Neuronal stem cell (in vitro differentiated cells): ENCODE data around the gene CMSS1.

Source experiments
- DNase-seq: peaks from one replicate; pipeline ENCODE4 v3.0.0-alpha.2; 2013; ENCODE audit warnings: low spot score
- H2AFZ ChIP-seq: one replicate; pipeline ENCODE4 v1.6.1; 2013; ENCODE audit warnings: mild to moderate bottlenecking, low read length, inconsistent platforms
- H2AK5ac ChIP-seq: 2 replicates; pipeline ENCODE4 v1.6.1; 2013; ENCODE audit warnings: low read depth, mild to moderate bottlenecking, inconsistent platforms, low read length, moderate library complexity, mixed read lengths
- H2BK120ac ChIP-seq: 2 replicates; pipeline ENCODE4 v1.6.1; 2013; ENCODE audit warnings: low read depth, mild to moderate bottlenecking, inconsistent platforms, low read length, moderate library complexity, mixed read lengths
- H2BK12ac ChIP-seq: one replicate; pipeline ENCODE4 v1.6.1; 2013; ENCODE audit warnings: low read length, inconsistent platforms
- H2BK15ac ChIP-seq: 2 replicates; pipeline ENCODE4 v1.6.1; 2013; ENCODE audit warnings: mild to moderate bottlenecking, low read length, inconsistent platforms, mixed read lengths
- H2BK5ac ChIP-seq: one replicate; pipeline ENCODE4 v1.6.1; 2013; ENCODE audit warnings: inconsistent platforms, mild to moderate bottlenecking, low read length, moderate library complexity
- H3K14ac ChIP-seq: one replicate; pipeline ENCODE4 v1.6.1; 2013; ENCODE audit warnings: low read length, inconsistent platforms
- H3K18ac ChIP-seq: 2 replicates; pipeline ENCODE4 v1.6.1; 2013; ENCODE audit warnings: low read length, inconsistent platforms
- H3K23ac ChIP-seq: 2 replicates; pipeline ENCODE4 v1.6.1; 2013; ENCODE audit warnings: low read depth, mild to moderate bottlenecking, mixed read lengths, low read length, inconsistent platforms; ENCODE audit not compliant: poor library complexity
- H3K27ac ChIP-seq: replicated peaks from 3 replicates; pipeline ENCODE4 v1.5.1; 2013; ENCODE audit warnings: low read length, inconsistent platforms
- H3K27me3 ChIP-seq, 3 experiments: 2 replicates each; pipeline ENCODE4 v1.6.1; 2013; ENCODE audit warnings: low read length in 3 of 3, mild to moderate bottlenecking in 2 of 3, inconsistent platforms in 1 of 3, low read depth in 1 of 3, mixed read lengths in 1 of 3, moderate library complexity in 1 of 3; ENCODE audit not compliant: control insufficient read depth in 3 of 3, insufficient read depth in 3 of 3
- H3K36me3 ChIP-seq, 2 donors: replicated peaks in 1 of 2; 2 replicates each; pipeline ENCODE4 v1.6.1; 2013; ENCODE audit warnings: low read length in 2 of 2; ENCODE audit not compliant: control insufficient read depth in 2 of 2, insufficient read depth in 2 of 2
- H3K4ac ChIP-seq: 2 replicates; pipeline ENCODE4 v1.6.1; 2013; ENCODE audit warnings: inconsistent platforms, mild to moderate bottlenecking, low read length, moderate library complexity
- H3K4me1 ChIP-seq, 2 donors: 1 replicate in 1 of 2; 2 replicates in 1 of 2; pipeline ENCODE4 v1.6.1; 2013; ENCODE audit warnings: low read length in 2 of 2, low read depth in 1 of 2; ENCODE audit not compliant: control insufficient read depth in 2 of 2, insufficient read depth in 1 of 2
- H3K4me2 ChIP-seq: one replicate; pipeline ENCODE4 v1.6.1; 2013; ENCODE audit warnings: mild to moderate bottlenecking, low read length, inconsistent platforms; ENCODE audit not compliant: insufficient read depth, poor library complexity, severe bottlenecking
- H3K4me3 ChIP-seq, 2 donors: 2 replicates each; pipeline ENCODE4 v1.5.1; 2013; ENCODE audit warnings: low read length in 2 of 2, mild to moderate bottlenecking in 2 of 2, inconsistent platforms in 1 of 2, moderate library complexity in 1 of 2
- H3K79me1 ChIP-seq: one replicate; pipeline ENCODE4 v1.6.1; 2013; ENCODE audit warnings: low read depth, mild to moderate bottlenecking, inconsistent platforms, low read length, moderate library complexity
- H3K9ac ChIP-seq: one replicate; pipeline ENCODE4 v1.6.1; 2013; ENCODE audit warnings: mild to moderate bottlenecking, low read depth, low read length, inconsistent platforms; ENCODE audit not compliant: poor library complexity
- H3K9me3 ChIP-seq, 2 donors: replicated peaks in 1 of 2; 2 replicates each; pipeline versions ENCODE3 to v1.6.1; 2013; ENCODE audit warnings: low read length in 2 of 2, mild to moderate bottlenecking in 2 of 2, inconsistent platforms in 1 of 2, low read depth in 1 of 2, mixed read lengths in 1 of 2, moderate library complexity in 1 of 2; ENCODE audit not compliant: control insufficient read depth in 2 of 2, insufficient read depth in 1 of 2
- H4K8ac ChIP-seq: one replicate; pipeline ENCODE4 v1.6.1; 2013; ENCODE audit warnings: low read depth, mild to moderate bottlenecking, inconsistent platforms, low read length, moderate library complexity
- H4K91ac ChIP-seq: one replicate; pipeline ENCODE4 v1.6.1; 2013; ENCODE audit warnings: low read length, low read depth, mild to moderate bottlenecking, inconsistent platforms; ENCODE audit not compliant: poor library complexity
- WGBS, 2 donors: extraction: QIAGEN DNeasy Blood & Tissue Kit; methylation state at CpG; one replicate each; pipeline ENCODE4 v1.1.7; 2013; ENCODE audit warnings: missing lambda C conversion rate in 2 of 2, mixed read lengths in 1 of 2; ENCODE audit not compliant: insufficient read length in 2 of 2, insufficient replicate concordance in 1 of 2; ENCODE audit errors: extremely low coverage in 2 of 2; 5-methylcytosine and 5-hydroxymethylcytosine counted together

Gene CMSS1

DNA sequence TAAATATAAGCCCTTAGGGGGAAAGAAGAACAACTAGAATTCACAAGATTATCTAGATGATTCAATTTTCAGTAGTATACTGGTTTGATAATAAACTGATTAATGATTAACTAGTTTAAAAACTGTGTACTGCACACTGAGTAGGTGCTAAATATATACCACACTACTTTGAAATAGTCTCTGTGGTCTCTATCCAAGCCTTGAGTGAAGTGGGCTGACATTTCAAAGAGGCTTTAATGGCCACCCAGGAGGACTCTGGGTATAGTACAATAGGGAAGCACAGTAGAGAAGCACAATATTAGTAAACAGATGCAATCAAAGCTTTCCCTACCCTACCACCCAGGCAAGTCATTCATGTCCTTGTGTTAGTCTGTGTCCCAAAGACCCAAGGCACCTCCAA, 249.9 kb downstream of the CMSS1 start:
- no peak overlapping the region for H3K27ac ChIP-seq
- no peak overlapping the region for H2BK5ac ChIP-seq
- no peak overlapping the region for H3K23ac ChIP-seq
- H2BK120ac ChIP-seq, result no peak overlapping the region
- no peaks in the 10 kb centered on the region for H3K4me1 ChIP-seq
- H4K8ac ChIP-seq, result no peak overlapping the region
- no peak for DNase-seq
- no peak overlapping the region for H2AK5ac ChIP-seq
- H2BK15ac ChIP-seq, result no peak overlapping the region
- no peak overlapping the region for H3K9ac ChIP-seq
- H3K27me3 ChIP-seq, result no peaks in the 10 kb centered on the region
- no peaks in the 10 kb centered on the region for H3K36me3 ChIP-seq
- H2AFZ ChIP-seq, result no peak overlapping the region
- no peak overlapping the region for H3K14ac ChIP-seq
- H3K4ac ChIP-seq, result no peak overlapping the region
- H2BK12ac ChIP-seq, result no peak overlapping the region
- H3K4me2 ChIP-seq, result no peak overlapping the region
- H3K79me1 ChIP-seq, result no peaks in the 10 kb centered on the region
- H4K91ac ChIP-seq, result no peak overlapping the region
- no peak overlapping the region for H3K4me3 ChIP-seq
- no peak overlapping the region for H3K18ac ChIP-seq
- peaks cover 0 to 18% of the 10 kb centered on the region in 2 donors for H3K9me3 ChIP-seq

DNA sequence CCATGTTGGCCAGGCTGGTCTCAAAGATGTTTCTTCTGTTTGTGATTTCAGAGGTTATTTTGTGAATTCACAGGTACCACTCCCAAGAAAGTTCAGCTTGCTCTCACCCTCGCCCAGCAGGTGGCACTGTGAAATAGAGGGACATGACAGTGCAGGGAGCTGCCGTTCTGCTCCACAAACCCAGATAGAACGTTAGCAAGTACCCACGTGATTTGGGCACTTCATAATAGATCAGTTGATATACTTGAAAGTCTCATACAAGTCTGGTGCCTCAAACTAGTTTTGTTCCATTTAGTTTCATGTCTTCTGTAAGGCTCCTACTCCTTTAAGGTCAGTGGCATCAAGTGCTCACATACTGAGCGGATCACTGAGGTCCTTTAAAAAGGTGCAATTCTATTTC, 251.2 kb downstream of the CMSS1 start:
- no peak overlapping the region for H2BK120ac ChIP-seq
- H2BK5ac ChIP-seq, result no peak overlapping the region
- H3K14ac ChIP-seq, result no peak overlapping the region
- H3K36me3 ChIP-seq, result no peaks in the 10 kb centered on the region
- no peak overlapping the region for H2AK5ac ChIP-seq
- no peaks in the 10 kb centered on the region for H3K27me3 ChIP-seq
- no CpG with 5 or more reads among the region's 5 CpGs for WGBS, 2 donors
- no peak overlapping the region for H3K23ac ChIP-seq
- no peak overlapping the region for H2AFZ ChIP-seq
- H3K9ac ChIP-seq, result no peak overlapping the region
- no peak overlapping the region for H2BK15ac ChIP-seq
- H3K4me1 ChIP-seq, result peaks cover 0 to 2% of the 10 kb centered on the region in 2 donors
- H3K4me2 ChIP-seq, result no peak overlapping the region
- H2BK12ac ChIP-seq, result no peak overlapping the region
- no peak overlapping the region for H3K4me3 ChIP-seq
- H4K91ac ChIP-seq, result no peak overlapping the region
- no peak overlapping the region for H3K4ac ChIP-seq
- no peak overlapping the region for H3K27ac ChIP-seq
- H4K8ac ChIP-seq, result no peak overlapping the region
- peak; percentile 51 for DNase-seq
- no peak overlapping the region for H3K18ac ChIP-seq
- peaks cover 0 to 18% of the 10 kb centered on the region in 2 donors for H3K9me3 ChIP-seq
- no peaks in the 10 kb centered on the region for H3K79me1 ChIP-seq

GRCh38 chr3:100069472-100069871, 251.8 kb downstream of the CMSS1 start:
- Histone ChIP-seq H3K4me2 (no peak overlapping the region), H3K4ac (no peak overlapping the region), H3K4me3 (no peak overlapping the region), H2BK12ac (no peak overlapping the region), H4K91ac (no peak overlapping the region), H2BK5ac (no peak overlapping the region), H2AFZ (no peak overlapping the region), H2BK120ac (no peak overlapping the region), H3K18ac (no peak overlapping the region), H4K8ac (no peak overlapping the region), H2AK5ac (no peak overlapping the region), H3K14ac (no peak overlapping the region), H3K4me1 (peaks cover 3 to 4% of the 10 kb centered on the region in 2 donors), H3K9me3 (peaks cover 0 to 18% of the 10 kb centered on the region in 2 donors), H3K27ac (no peak overlapping the region), H2BK15ac (no peak overlapping the region), H3K9ac (no peak overlapping the region), H3K36me3 (no peaks in the 10 kb centered on the region), H3K23ac (no peak overlapping the region), H3K27me3 (no peaks in the 10 kb centered on the region), H3K79me1 (no peaks in the 10 kb centered on the region)
- no CpG with 5 or more reads among the region's 3 CpGs for WGBS, 2 donors
- no peak for DNase-seq

DNA sequence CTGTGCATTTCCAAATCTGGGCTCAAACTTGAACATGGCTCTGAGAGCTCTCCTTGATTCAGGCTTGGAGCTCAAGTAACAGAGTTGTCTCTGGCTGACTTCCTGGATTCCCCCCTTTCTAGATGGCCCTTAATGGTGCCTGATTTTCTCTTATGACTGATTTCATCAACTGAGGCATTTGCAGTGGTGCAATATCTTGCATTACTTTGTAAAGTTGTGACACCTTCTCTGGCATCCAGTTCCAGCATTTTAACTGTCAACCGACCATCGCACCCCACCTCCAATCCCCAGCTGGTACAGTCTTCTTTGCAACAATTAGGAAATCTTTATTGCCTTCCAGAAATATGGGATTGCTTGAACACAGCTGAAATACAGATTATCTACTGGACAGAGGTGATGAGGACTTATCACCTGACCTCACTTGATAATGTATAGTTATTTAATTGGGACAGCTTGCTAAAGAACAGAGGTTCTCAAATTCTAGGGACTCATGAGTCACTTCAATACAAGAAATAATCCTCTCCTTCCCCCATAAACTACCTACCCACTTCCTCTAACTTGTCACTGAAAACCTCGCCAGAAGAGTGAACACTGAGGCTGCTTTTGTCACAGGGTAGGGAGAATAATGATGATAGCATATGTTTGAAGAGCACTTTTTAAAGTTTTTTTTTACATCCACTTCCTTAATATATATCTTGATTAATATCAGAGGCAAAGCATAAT, 254.8 kb downstream of the CMSS1 start:
- H3K4ac ChIP-seq, result no peak overlapping the region
- no peak overlapping the region for H2BK120ac ChIP-seq
- no peaks in the 10 kb centered on the region for H3K27me3 ChIP-seq
- H2AK5ac ChIP-seq, result no peak overlapping the region
- H3K4me1 ChIP-seq, result peaks cover 4 to 15% of the 10 kb centered on the region in 2 donors
- H2AFZ ChIP-seq, result no peak overlapping the region
- H2BK5ac ChIP-seq, result no peak overlapping the region
- peaks cover 0 to 18% of the 10 kb centered on the region in 2 donors for H3K9me3 ChIP-seq
- no peak overlapping the region for H3K27ac ChIP-seq
- no peak overlapping the region for H3K4me3 ChIP-seq
- no peaks in the 10 kb centered on the region for H3K79me1 ChIP-seq
- DNase-seq, result no peak
- H3K23ac ChIP-seq, result no peak overlapping the region
- no peak overlapping the region for H2BK12ac ChIP-seq
- WGBS, 2 donors, result no CpG with 5 or more reads among the region's 3 CpGs
- no peak overlapping the region for H3K4me2 ChIP-seq
- H4K8ac ChIP-seq, result no peak overlapping the region
- no peak overlapping the region for H3K18ac ChIP-seq
- H3K36me3 ChIP-seq, result no peaks in the 10 kb centered on the region
- H2BK15ac ChIP-seq, result no peak overlapping the region
- no peak overlapping the region for H3K9ac ChIP-seq
- no peak overlapping the region for H4K91ac ChIP-seq
- H3K14ac ChIP-seq, result no peak overlapping the region
